NCI-H2227 (cell line): ENCODE data around the gene PIEZO1.
"Not testable (repeated sequence)": the region's sequence is repeated elsewhere in the genome, so short reads cannot be mapped to it uniquely, and the experiment has no call there.

Experiments used
- DNase-seq: peaks from one replicate; lab custom pipeline; 2025; ENCODE audit not compliant: unreplicated experiment; lab: John Stamatoyannopoulos, UW

Gene PIEZO1

GRCh38 chr16:88673716-88674379 is 111.2 kb downstream of the PIEZO1 start:
- DNase-seq = no peak

GRCh38 chr16:88672776-88673175 is 112.2 kb downstream of the PIEZO1 start:
- DNase-seq = no peak

GRCh38 chr16:88671806-88672205 is 113.2 kb downstream of the PIEZO1 start:
- DNase-seq = no peak

- DNase-seq = no peak
Measured at GRCh38 chr16:88669980-88670379, 115.0 kb downstream of the PIEZO1 start.

- not testable (repeated sequence) for DNase-seq
Measured at GRCh38 chr16:88669493-88669892, 115.5 kb downstream of the PIEZO1 start.

DNA sequence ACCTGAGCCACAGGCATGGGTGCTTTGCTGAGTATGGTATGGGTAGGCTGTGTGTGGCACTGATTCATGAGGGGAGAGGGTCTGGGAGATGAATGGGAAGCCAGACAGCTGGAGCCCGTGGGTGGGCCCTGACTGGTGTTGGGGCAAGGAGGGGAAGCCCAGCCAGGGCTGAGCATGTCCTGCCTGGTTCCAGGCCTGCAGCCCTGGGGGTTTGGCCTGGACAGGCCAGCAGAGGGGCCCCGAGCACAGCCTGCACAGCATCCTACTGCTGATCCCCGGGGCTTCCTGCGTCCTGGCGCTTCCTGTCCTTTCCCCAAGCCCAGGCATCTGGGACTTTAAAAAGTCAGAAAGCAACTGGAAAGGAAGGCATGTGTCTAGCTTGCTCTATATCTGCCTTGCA is 117.6 kb downstream of the PIEZO1 start:
- no peak for DNase-seq

- DNase-seq = no peak
Measured at GRCh38 chr16:88665570-88665969, 119.5 kb downstream of the PIEZO1 start.
